Adrenal gland (tissue), 12 donors: Measurements from ENCODE around the gene SCARB1. TPM values are rescaled to one million over a fixed set of nuclear protein-coding genes. Genes with fewer than 3 reads are reported as not detected.

Source experiments
- DNase-seq, 7 donors: peaks; one replicate each; pipeline ENCODE4 v3.0.0-alpha.2; 2019 to 2020
- H3K27ac ChIP-seq, 5 donors: fragments of 200-600 bp; sonication (generic) in 4 of 5; 1 replicate in 3 of 5; 2 replicates in 2 of 5; pipeline versions ENCODE4 v1.5.1 to v1.8.0; 2016 to 2020; ENCODE audit warnings: mild to moderate bottlenecking in 1 of 5
- H3K27me3 ChIP-seq: fragments of 200-600 bp; 2 replicates; pipeline ENCODE4 v1.8.0; 2021
- H3K36me3 ChIP-seq, 2 donors: fragments of 200-600 bp; replicated peaks in 1 of 2; 1 replicate in 1 of 2; 2 replicates in 1 of 2; pipeline versions ENCODE4 v1.5.1 to v1.8.0; 2018 to 2022
- H3K4me1 ChIP-seq, 2 donors: fragments of 200-600 bp; replicated peaks in 1 of 2; 1 replicate in 1 of 2; 2 replicates in 1 of 2; pipeline versions ENCODE4 v1.5.1 to v1.8.0; 2018 to 2021
- H3K4me3 ChIP-seq, 4 donors: fragments of 200-600 bp; sonication (generic) in 3 of 4; one replicate each; pipeline ENCODE4 v1.5.1; 2016 to 2018
- H3K9me3 ChIP-seq, 3 donors: fragments of 200-600 bp; sonication (generic) in 1 of 3; replicated peaks in 1 of 3; 1 replicate in 2 of 3; 2 replicates in 1 of 3; pipeline versions ENCODE4 v1.5.1 to v1.8.0; 2016 to 2021
- CTCF ChIP-seq, 6 experiments: fragments of 450-650 bp in 4 of 6; fragments of 200-600 bp in 2 of 6; sonication (generic) in 1 of 6; IDR thresholded peaks; 1 replicate in 5 of 6; 2 replicates in 1 of 6; pipeline versions ENCODE4 v1.5.1 to v1.8.0; 2016 to 2021; ENCODE audit warnings: antibody characterized with exemption in 6 of 6, mild to moderate bottlenecking in 2 of 6, moderate library complexity in 1 of 6
- POLR2A ChIP-seq, 2 donors: fragments of 450-650 bp; IDR thresholded peaks; one replicate each; pipeline ENCODE4 v1.6.1; 2017; ENCODE audit warnings: antibody characterized with exemption in 2 of 2, mild to moderate bottlenecking in 2 of 2, moderate library complexity in 1 of 2
- WGBS, 4 donors: extraction: QIAGEN DNeasy Blood & Tissue Kit in 2 of 4; methylation state at CpG; one replicate each; pipeline versions ENCODE4 v1.1.5 to v1.1.7; 2013 to 2017; 5-methylcytosine and 5-hydroxymethylcytosine counted together
- intact Hi-C, 2 donors: fragments of 100-400 bp; cut with DNase I; formaldehyde crosslinking; loops; one replicate each; pipeline versions ENCODE4 v1.14.1 to v1.15.0; 2022 to 2023
- polyA plus RNA-seq, 3 donors: library from polyadenylated mRNA; stranded (reverse); fragments of 200-250 nt in 2 of 3; fragments of 350-450 nt in 1 of 3; fragmentation: Illumina TruSeq in 1 of 3; extraction: RNeasy Lipid Tissue Mini Kit (QIAGEN cat#74804) in 1 of 3; gene quantifications; one replicate each; pipeline ENCODE4 v1.2.3, GENCODE V29; 2013 to 2014
- total RNA-seq, 9 donors: library from RNA; depleted of rRNA in 4 of 9; stranded (reverse); fragments of >200 nt in 4 of 9; fragments of 120-200 nt in 1 of 9; fragmentation: NEBNext Ultra II Directional in 1 of 9; extraction: Animal tissue kit (Norgen Biotek cat#: 25700) in 1 of 9; gene quantifications; one replicate each; pipeline versions ENCODE4 v1.1.0 to v1.2.4, GENCODE V29; 2013 to 2023
- donor health status: healthy with polysubstance abuse.
- donor health status: Bipolar disorder and iron deficiency.
- donor health status: DM: yes; HTN: yes; CAD: no.
- donor health status: DM: no; HTN: no; CAD: no.
- donor health status: DM: no; HTN: no; CAD: no.
- donor health status: DM: yes; HTN: yes; CAD: no.

The SCARB1 gene
- total and polyA plus RNA-seq, 12 donors, result 213 to 8,580 (median 1,325) TPM

DNA sequence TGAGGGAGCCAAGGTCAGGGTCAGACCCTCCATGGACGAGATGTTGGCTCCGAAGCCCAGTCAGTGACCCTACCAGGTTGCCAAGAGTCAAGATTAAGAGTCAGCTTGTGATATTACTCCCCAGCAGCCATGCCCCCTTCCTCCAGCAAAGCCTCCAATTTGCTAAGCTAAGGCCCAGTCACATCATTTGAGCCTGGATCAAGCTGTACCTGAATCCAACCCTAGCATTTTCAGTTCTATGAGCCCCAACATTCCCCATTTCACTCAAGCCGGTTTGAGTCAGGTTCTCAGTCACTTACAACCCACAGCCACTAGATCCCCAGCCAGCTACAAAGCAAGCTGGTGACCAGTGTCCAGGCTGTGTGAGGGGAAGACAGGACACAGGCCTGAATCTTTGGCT, 49.9 kb downstream of the SCARB1 start:
- peak in 1 of 7 donors; percentile 42 for DNase-seq
- intact Hi-C loops, result no loop called here
- Histone ChIP-seq H3K36me3 (peaks cover 0 to 63% of the 10 kb centered on the region in 2 donors), H3K4me1 (peaks cover 22 to 39% of the 10 kb centered on the region in 2 donors), H3K27ac (peak overlapping the region; percentile 10 to 92 (median 72)), H3K9me3 (no peaks in the 10 kb centered on the region), H3K4me3 (no peak overlapping the region), H3K27me3 (no peaks in the 10 kb centered on the region)
- no peak for TF ChIP-seq CTCF (IDR thresholded peaks at IDR 0.05)
- TF ChIP-seq POLR2A (IDR thresholded peaks at IDR 0.05), result no peak
- 50 to 78% (median 63%) methylated on average over 3 of the region's 3 CpGs for WGBS, 4 donors

GRCh38 chr12:124812979-124813378, 50.7 kb downstream of the SCARB1 start:
- TF ChIP-seq POLR2A (IDR thresholded peaks at IDR 0.05), result no peak
- no peak for TF ChIP-seq CTCF (IDR thresholded peaks at IDR 0.05)
- H3K27me3 ChIP-seq, result no peaks in the 10 kb centered on the region
- H3K4me3 ChIP-seq, result no peak overlapping the region
- peaks cover 0 to 63% of the 10 kb centered on the region in 2 donors for H3K36me3 ChIP-seq
- no peak for DNase-seq
- H3K27ac ChIP-seq, result peak overlapping the region in 3 of 5 donors; percentile 72 to 92 (median 91)
- peaks cover 22 to 46% of the 10 kb centered on the region in 2 donors for H3K4me1 ChIP-seq
- no peaks in the 10 kb centered on the region for H3K9me3 ChIP-seq
- intact Hi-C loops, result no loop called here
- WGBS, 4 donors, result 90 to 96% (median 93%) methylated on average over 2 of the region's 2 CpGs

- Histone ChIP-seq H3K36me3 (peaks cover 0 to 67% of the 10 kb centered on the region in 2 donors), H3K27me3 (no peaks in the 10 kb centered on the region), H3K4me1 (peaks cover 22 to 50% of the 10 kb centered on the region in 2 donors), H3K27ac (peak overlapping the region in 3 of 5 donors; percentile 87 to 92 (median 91)), H3K4me3 (no peak overlapping the region), H3K9me3 (no peaks in the 10 kb centered on the region)
- WGBS, 4 donors, result 87 to 93% (median 91%) methylated on average over 9 of the region's 9 CpGs
- intact Hi-C loops, result no loop called here
- no peak for TF ChIP-seq CTCF (IDR thresholded peaks at IDR 0.05)
- no peak for TF ChIP-seq POLR2A (IDR thresholded peaks at IDR 0.05)
- no peak for DNase-seq
Measured at GRCh38 chr12:124812356-124812755, 51.3 kb downstream of the SCARB1 start.

- 81 to 88% (median 87%) methylated on average over 10 to 13 of the region's 13 CpGs for WGBS, 4 donors
- Histone ChIP-seq H3K27ac (peak overlapping the region in 3 of 5 donors; percentile 87 to 92 (median 91)), H3K36me3 (peaks cover 0 to 72% of the 10 kb centered on the region in 2 donors), H3K9me3 (no peaks in the 10 kb centered on the region), H3K27me3 (no peaks in the 10 kb centered on the region), H3K4me3 (no peak overlapping the region), H3K4me1 (peaks cover 22 to 52% of the 10 kb centered on the region in 2 donors)
- TF ChIP-seq POLR2A (IDR thresholded peaks at IDR 0.05), result no peak
- no peak for TF ChIP-seq CTCF (IDR thresholded peaks at IDR 0.05)
- intact Hi-C loops, result no loop called here
- no peak for DNase-seq
Measured at GRCh38 chr12:124811633-124812032, 52.0 kb downstream of the SCARB1 start.
